BJ (cell line): Measurements from ENCODE around the gene TGFB1. TPM values are rescaled to one million over a fixed set of nuclear protein-coding genes. Genes with fewer than 3 reads are reported as not detected.

Source experiments
- CTCF ChIA-PET: fragments of 350-600 bp; formaldehyde crosslinking; extraction: SDS; loops from one replicate; lab custom pipeline; 2021; ENCODE audit warnings: antibody characterized with exemption, inconsistent platforms; lab: Yijun Ruan, JAX
- POLR2A ChIA-PET: fragments of 300-600 bp; sonication (Branson Sonifier 250); formaldehyde crosslinking; extraction: SDS; loops from one replicate; lab custom pipeline; 2021; ENCODE audit warnings: antibody characterized with exemption; lab: Charles Lee
- DNase-seq: peaks from one replicate; pipeline ENCODE4 v3.0.0-alpha.2; 2011; ENCODE audit warnings: low read depth
- H3K27me3 ChIP-seq: 2 replicates; pipeline ENCODE4 v1.6.0; 2011; ENCODE audit warnings: low read length; ENCODE audit not compliant: control insufficient read depth, insufficient read depth
- H3K36me3 ChIP-seq: 2 replicates; pipeline ENCODE4 v1.5.1; 2011; ENCODE audit warnings: low read length; ENCODE audit not compliant: control insufficient read depth, insufficient read depth
- H3K4me3 ChIP-seq: 2 replicates; pipeline ENCODE4 v1.5.1; 2011; ENCODE audit warnings: low read depth, mild to moderate bottlenecking, control low read depth, low read length
- polyA plus RNA-seq: library from polyadenylated mRNA; depleted of rRNA; stranded (reverse); fragments of >200 nt; gene quantifications from 2 replicates; pipeline ENCODE4 v1.2.3, GENCODE V29; 2011
- TF ChIP-seq, protein P1 (sequence below): IDR thresholded peaks from 2 replicates; pipeline ENCODE4 v1.5.1; 2011; ENCODE audit warnings: low read depth, mild to moderate bottlenecking, control low read depth, inconsistent platforms, low read length, moderate library complexity; ENCODE audit not compliant: insufficient read depth

TGFB1 gene
- polyA plus RNA-seq, 1 experiment, result 11.2 TPM

- POLR2A ChIA-PET, result no interaction called here
- TF ChIP-seq, protein P1, sequence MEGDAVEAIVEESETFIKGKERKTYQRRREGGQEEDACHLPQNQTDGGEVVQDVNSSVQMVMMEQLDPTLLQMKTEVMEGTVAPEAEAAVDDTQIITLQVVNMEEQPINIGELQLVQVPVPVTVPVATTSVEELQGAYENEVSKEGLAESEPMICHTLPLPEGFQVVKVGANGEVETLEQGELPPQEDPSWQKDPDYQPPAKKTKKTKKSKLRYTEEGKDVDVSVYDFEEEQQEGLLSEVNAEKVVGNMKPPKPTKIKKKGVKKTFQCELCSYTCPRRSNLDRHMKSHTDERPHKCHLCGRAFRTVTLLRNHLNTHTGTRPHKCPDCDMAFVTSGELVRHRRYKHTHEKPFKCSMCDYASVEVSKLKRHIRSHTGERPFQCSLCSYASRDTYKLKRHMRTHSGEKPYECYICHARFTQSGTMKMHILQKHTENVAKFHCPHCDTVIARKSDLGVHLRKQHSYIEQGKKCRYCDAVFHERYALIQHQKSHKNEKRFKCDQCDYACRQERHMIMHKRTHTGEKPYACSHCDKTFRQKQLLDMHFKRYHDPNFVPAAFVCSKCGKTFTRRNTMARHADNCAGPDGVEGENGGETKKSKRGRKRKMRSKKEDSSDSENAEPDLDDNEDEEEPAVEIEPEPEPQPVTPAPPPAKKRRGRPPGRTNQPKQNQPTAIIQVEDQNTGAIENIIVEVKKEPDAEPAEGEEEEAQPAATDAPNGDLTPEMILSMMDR, result no peak
- CTCF ChIA-PET, result interaction anchor here (0.7 to 2.3 kb wide), 3 partner anchors 10 to 41 kb away, joined by 3 to 14 read pairs (median 4); no protein-coding TSS in a partner anchor
- Histone ChIP-seq H3K27me3 (no peaks in the 10 kb centered on the region), H3K36me3 (peaks cover 13% of the 10 kb centered on the region), H3K4me3 (no peak overlapping the region)
- no peak for DNase-seq
Observed at GRCh38 chr19:41311613-41312012, 42.1 kb downstream of the TGFB1 start.

DNA sequence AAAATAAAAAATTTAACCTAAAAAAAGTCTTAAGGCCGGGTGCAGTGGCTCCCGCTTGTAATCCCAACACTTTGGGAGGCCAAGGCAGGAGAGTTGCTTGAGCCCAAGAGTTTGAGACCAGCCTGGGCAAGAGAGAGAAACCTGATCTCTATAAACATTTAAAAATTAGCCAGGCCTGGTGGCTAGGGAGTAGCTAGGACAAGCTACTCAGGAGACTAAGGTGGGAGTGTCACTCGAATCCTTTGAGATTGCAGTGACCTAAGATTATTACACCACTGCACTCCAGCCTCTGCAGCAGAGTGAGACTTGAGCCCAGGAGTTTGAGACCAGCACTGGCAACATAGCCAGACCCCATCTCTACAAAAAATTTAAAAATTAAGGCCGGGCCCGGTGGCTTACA, 42.6 kb downstream of the TGFB1 start:
- peaks cover 13% of the 10 kb centered on the region for H3K36me3 ChIP-seq
- no peaks in the 10 kb centered on the region for H3K27me3 ChIP-seq
- TF ChIP-seq, protein P1, result no peak
- peak overlapping the region; percentile 48 for H3K4me3 ChIP-seq
- POLR2A ChIA-PET, result no interaction called here
- CTCF ChIA-PET, result interaction anchor here (0.6 to 5.3 kb wide), 4 partner anchors 12 to 572 kb away, joined by 3 to 44 read pairs (median 8); partner anchors contain the start of gene HNRNPUL1
- no peak for DNase-seq

GRCh38 chr19:41310033-41310831, 43.5 kb downstream of the TGFB1 start, which contains the start of gene CCDC97:
Gene CCDC97, plus strand, starts transcription at chr19:41310172. Its CDS starts 139 bp downstream, at chr19:41310311.
- CTCF ChIA-PET, result interaction anchor here (0.6 to 5.3 kb wide), 5 partner anchors 11 to 571 kb away, joined by 3 to 45 read pairs (median 14); partner anchors contain the start of gene HNRNPUL1
- TF ChIP-seq, protein P1, result no peak
- no peak for DNase-seq
- peaks cover 19% of the 10 kb centered on the region for H3K36me3 ChIP-seq
- peak within 1 kb of the TSS; percentile 48 for H3K4me3 ChIP-seq
- no peaks in the 10 kb centered on the region for H3K27me3 ChIP-seq
- POLR2A ChIA-PET, result no interaction called here

DNA sequence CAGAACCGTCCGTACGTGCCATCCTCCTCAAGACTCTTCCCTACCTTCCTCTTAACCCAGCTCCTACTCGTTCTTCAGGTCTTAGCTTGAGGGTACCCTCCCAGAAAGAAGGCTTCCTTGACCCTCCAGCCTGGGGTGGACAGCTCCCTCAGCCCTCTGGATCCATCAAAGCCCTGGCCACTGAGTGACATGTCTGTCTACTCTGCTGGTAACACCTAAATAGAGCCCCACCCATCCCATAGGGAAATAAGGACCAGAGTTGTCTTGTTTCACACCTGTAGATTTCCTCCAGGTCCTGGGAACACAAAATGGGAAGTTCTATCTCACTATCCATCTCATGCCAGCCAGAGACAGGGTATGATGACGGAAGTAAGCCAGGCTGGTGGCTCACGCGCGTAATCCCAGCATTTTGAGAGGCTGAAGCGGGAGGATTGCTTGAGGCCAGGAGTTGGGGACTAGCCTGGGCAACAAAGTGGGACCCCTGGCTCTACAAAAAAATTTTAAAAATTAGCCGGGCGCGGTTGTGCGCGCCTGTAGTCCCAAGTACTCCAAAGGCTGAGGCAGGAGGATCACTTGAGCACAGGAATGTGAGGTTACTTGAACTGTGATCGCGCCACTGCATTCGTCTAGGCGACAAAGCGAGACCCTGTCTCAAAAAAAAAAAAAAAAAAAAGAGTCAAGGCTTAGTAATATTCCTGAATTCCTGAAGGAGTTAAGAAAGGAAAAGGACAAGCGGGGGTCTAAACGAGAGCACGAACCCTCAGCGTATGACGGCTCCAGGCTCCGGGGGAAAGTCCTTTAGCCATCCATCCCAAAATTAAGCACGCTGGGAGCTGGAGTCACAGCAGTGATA, 44.3 kb downstream of the TGFB1 start:
- no peak for DNase-seq
- ChIA-PET CTCF (interaction anchor here (0.6 to 5.3 kb wide), 30 partner anchors 9 to 183 kb away, joined by 3 to 83 read pairs (median 4); partner anchors contain the start of genes B3GNT8, DMAC2 and HNRNPUL1), POLR2A (no interaction called here)
- Histone ChIP-seq H3K36me3 (peaks cover 25% of the 10 kb centered on the region), H3K4me3 (peak overlapping the region; percentile 48), H3K27me3 (no peaks in the 10 kb centered on the region)
- TF ChIP-seq, protein P1, result no peak
